ENCODE data around the gene ANTXRL. TPM values are rescaled to one million over a fixed set of nuclear protein-coding genes. Genes with fewer than 3 reads are reported as not detected.
"Not testable (repeated sequence)": the region's sequence is repeated elsewhere in the genome, so short reads cannot be mapped to it uniquely, and the experiment has no call there.

The ANTXRL gene
- total RNA-seq, 1 experiment from 2014 or later, result 0.26 TPM

- no peaks in the 10 kb centered on the region for H3K9me2 ChIP-seq (ENCODE audit: insufficient read depth)
- no peak for DNase-seq
- TF ChIP-seq EZH2 (IDR thresholded peaks at IDR 0.05; ENCODE audit: low read depth), result no peak
- TF ChIP-seq CTCF (conservative IDR thresholded peaks at IDR 0.05), result no peak
- intact Hi-C loops (cut with micrococcal nuclease; ENCODE audit: unreplicated experiment), result no loop called here
- H4K20me1 ChIP-seq (ENCODE audit: insufficient read depth), result no peaks in the 10 kb centered on the region
- H3K4me2 ChIP-seq, result no peak overlapping the region
- H3K4me3 ChIP-seq, result no peak overlapping the region
- H2AFZ ChIP-seq, result no peak overlapping the region
- H3K27me3 ChIP-seq (ENCODE audit: insufficient read depth, low read depth), result no peaks in the 10 kb centered on the region
- no peaks in the 10 kb centered on the region for H3K9me3 ChIP-seq (ENCODE audit: insufficient read depth, low read depth)
- ChIA-PET CTCF (interaction anchor here (0.5 kb wide), 1 partner anchor 23 kb away, joined by 7 read pairs; no protein-coding TSS in a partner anchor), POLR2A (ENCODE audit: unreplicated experiment) (interaction anchor here (0.6 kb wide), 1 partner anchor 254 kb away, joined by 3 read pairs; no protein-coding TSS in a partner anchor)
- H3F3A ChIP-seq (ENCODE audit: insufficient read depth, low read depth), result no peaks in the 10 kb centered on the region
- H3K79me2 ChIP-seq (ENCODE audit: low read depth), result no peaks in the 10 kb centered on the region
- BruUV-seq (replicated peaks), result no TSS peak
- H3K36me3 ChIP-seq (ENCODE audit: low read depth), result no peaks in the 10 kb centered on the region
- no peak overlapping the region for H3K27ac ChIP-seq
- no peaks in the 10 kb centered on the region; the same call in 1 of the 2 replicates for H3K4me1 ChIP-seq (replicated peaks; ENCODE audit: insufficient read depth)
Observed at GRCh38 chr10:46299286-46299535, 12.4 kb downstream of the ANTXRL start.

DNA sequence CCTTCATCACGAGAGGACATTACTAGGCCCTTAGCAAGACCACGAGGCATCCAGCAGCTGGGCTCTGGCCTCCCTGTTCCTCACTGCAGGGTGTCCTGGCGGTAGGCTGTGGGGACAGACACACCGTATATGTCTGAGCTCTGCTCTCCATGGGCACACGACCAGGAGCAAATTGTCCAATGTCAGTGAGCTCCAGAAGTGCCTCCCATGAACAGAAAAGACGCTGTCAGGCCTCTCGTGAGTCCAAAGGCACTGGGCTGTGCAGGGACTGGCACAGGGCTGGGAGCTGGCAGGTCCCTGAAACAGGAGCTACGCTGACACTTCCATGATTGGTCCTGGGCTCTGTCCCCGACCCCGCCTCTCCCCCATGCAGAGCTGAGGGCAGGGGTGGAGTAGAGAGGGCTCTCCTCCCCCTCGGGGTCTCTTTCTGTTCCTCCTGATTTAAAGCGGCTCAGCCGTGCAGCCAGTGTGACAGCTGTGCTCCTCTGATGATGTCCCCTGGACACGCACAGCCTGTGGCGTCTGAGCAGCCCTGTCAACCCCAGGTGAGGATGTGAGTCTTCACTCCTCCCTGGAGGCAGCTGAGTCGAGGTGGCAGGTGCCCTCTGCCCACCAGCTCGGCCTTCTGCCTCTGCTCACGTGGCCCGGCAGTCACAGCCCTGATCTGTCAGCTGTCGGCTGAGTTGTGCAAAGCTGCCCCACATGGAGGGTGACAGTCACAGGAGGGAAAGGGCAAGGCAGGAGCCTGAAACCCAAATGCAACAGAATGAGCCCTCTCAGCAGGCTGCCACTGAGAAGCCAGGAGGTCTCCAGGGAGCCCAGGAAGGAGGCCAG is 13.0 kb downstream of the ANTXRL start:
- Histone ChIP-seq H3K27me3 (ENCODE audit: insufficient read depth, low read depth) (no peaks in the 10 kb centered on the region), H3K4me1 (replicated peaks; ENCODE audit: insufficient read depth) (no peaks in the 10 kb centered on the region; the same call in 1 of the 2 replicates), H3K4me2 (no peak overlapping the region), H3K9me3 (ENCODE audit: insufficient read depth, low read depth) (no peaks in the 10 kb centered on the region), H3K27ac (no peak overlapping the region), H3K9me2 (ENCODE audit: insufficient read depth) (no peaks in the 10 kb centered on the region), H3K36me3 (ENCODE audit: low read depth) (no peaks in the 10 kb centered on the region), H3F3A (ENCODE audit: insufficient read depth, low read depth) (no peaks in the 10 kb centered on the region), H2AFZ (no peak overlapping the region), H3K4me3 (no peak overlapping the region), H3K79me2 (ENCODE audit: low read depth) (no peaks in the 10 kb centered on the region), H4K20me1 (ENCODE audit: insufficient read depth) (no peaks in the 10 kb centered on the region)
- ChIA-PET POLR2A (ENCODE audit: unreplicated experiment) (interaction anchor here (0.6 kb wide), 2 partner anchors 9 to 255 kb away, joined by 3 to 5 read pairs; no protein-coding TSS in a partner anchor), CTCF (interaction anchor here (0.5 kb wide), 1 partner anchor 23 kb away, joined by 7 read pairs; no protein-coding TSS in a partner anchor)
- no peak for DNase-seq
- no TSS peak for BruUV-seq (replicated peaks)
- TF ChIP-seq EZH2 (IDR thresholded peaks at IDR 0.05; ENCODE audit: low read depth) (no peak), CTCF (conservative IDR thresholded peaks at IDR 0.05) (no peak)
- intact Hi-C loops (cut with micrococcal nuclease; ENCODE audit: unreplicated experiment), result no loop called here

GRCh38 chr10:46300370-46300711 is 13.5 kb downstream of the ANTXRL start:
- H3K27ac ChIP-seq; H3K79me2 ChIP-seq (ENCODE audit: low read depth); intact Hi-C loops (cut with micrococcal nuclease; ENCODE audit: unreplicated experiment); H3F3A ChIP-seq (ENCODE audit: insufficient read depth, low read depth); DNase-seq; H3K9me3 ChIP-seq (ENCODE audit: insufficient read depth, low read depth); POLR2A ChIA-PET (ENCODE audit: unreplicated experiment); H3K4me3 ChIP-seq; H3K4me1 ChIP-seq (replicated peaks; ENCODE audit: insufficient read depth); H4K20me1 ChIP-seq (ENCODE audit: insufficient read depth); CTCF ChIA-PET; H2AFZ ChIP-seq; H3K4me2 ChIP-seq; H3K36me3 ChIP-seq (ENCODE audit: low read depth); BruUV-seq (replicated peaks); H3K27me3 ChIP-seq (ENCODE audit: insufficient read depth, low read depth); H3K9me2 ChIP-seq (ENCODE audit: insufficient read depth): not testable (repeated sequence)
